Subcutaneous adipose tissue (tissue), 4 donors: ENCODE results near the gene UGT1A10. TPM values are rescaled to one million over a fixed set of nuclear protein-coding genes. Genes with fewer than 3 reads are reported as not detected.

Source experiments
- CTCF ChIP-seq: fragments of 450-650 bp; IDR thresholded peaks from one replicate; pipeline ENCODE4 v1.5.1; 2016; ENCODE audit warnings: low read depth, mild to moderate bottlenecking, control low read depth, antibody characterized with exemption, moderate library complexity
- total RNA-seq, 4 donors: library from RNA; depleted of rRNA; stranded (reverse); fragments of >200 nt; gene quantifications; one replicate each; pipeline ENCODE4 v1.1.0, GENCODE V29; 2016

Gene UGT1A10
- total RNA-seq, 4 donors from 2014 or later, result not detected

GRCh38 chr2:233800208-233800607 lies 164.0 kb downstream of the UGT1A10 start:
- no peak for TF ChIP-seq CTCF

GRCh38 chr2:233801357-233802131 lies 165.3 kb downstream of the UGT1A10 start:
- TF ChIP-seq CTCF, result no peak

- TF ChIP-seq CTCF, result no peak
Measured at GRCh38 chr2:233802132-233802815, 166.0 kb downstream of the UGT1A10 start.

GRCh38 chr2:233803292-233803911 lies 167.2 kb downstream of the UGT1A10 start:
- TF ChIP-seq CTCF, result no peak

- no peak for TF ChIP-seq CTCF
Measured at GRCh38 chr2:233803994-233804393, 167.7 kb downstream of the UGT1A10 start.

GRCh38 chr2:233807215-233807865 lies 171.1 kb downstream of the UGT1A10 start:
- TF ChIP-seq CTCF, result no peak
